ENCODE measurements around the gene EYA3. TPM values are rescaled to one million over a fixed set of nuclear protein-coding genes. Genes with fewer than 3 reads are reported as not detected.

EYA3 gene
- total and polyA plus RNA-seq, 10 of the 15 experiments (the other 5 are each of a cell fraction or from before 2014, with no cell fraction given) = 13.0 to 46.6 (median 23.4) TPM

DNA sequence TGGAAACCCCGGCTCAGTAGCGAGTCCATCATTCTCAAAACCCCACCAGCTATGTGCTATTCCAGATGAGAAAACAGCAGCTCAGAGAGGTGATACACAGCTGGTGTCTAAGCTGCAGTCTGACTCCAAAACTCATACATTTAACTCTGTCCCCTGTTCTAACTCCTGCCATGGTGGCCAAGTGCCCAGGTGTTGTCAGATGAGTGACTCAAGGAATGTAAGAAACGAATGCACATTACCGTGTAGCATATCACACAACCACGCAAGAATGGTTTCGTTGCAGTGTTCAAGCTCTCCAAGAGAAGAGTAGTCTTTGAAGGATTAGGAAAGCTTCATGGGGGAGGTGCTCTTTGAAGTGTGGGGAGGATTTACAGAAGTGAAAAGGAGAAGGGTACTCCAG is 133.3 kb downstream of the EYA3 start (continued):
- no peak for TF ChIP-seq ZZZ3 (IDR thresholded peaks at IDR 0.05; ENCODE audit: control insufficient read depth, insufficient read length, low read depth)

DNA sequence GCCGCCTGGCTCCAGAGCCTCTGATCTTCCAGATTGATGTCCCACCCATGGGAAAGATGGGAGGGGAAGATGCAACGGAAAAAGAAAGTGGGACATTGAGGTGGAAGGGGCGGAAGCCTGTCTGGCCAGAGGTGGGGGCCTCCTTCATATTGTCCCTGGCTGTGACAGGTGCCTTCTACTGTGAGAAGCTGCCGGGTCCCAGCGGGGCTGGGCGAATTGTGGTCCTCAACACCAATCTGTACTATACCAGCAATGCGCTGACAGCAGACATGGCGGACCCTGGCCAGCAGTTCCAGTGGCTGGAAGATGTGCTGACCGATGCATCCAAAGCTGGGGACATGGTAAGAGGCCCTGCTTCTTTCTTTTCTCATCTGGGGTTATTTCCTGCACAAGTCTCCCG is 134.2 kb downstream of the EYA3 start:
- Histone ChIP-seq H3K79me2 (ENCODE audit: control insufficient read depth, insufficient read depth, low read length) (no peaks in the 10 kb centered on the region), H3K4me2 (ENCODE audit: control insufficient read depth, insufficient read depth) (no peak overlapping the region), H3K4me3 (no peak overlapping the region), H3K4me1 (ENCODE audit: control insufficient read depth, insufficient read depth, low read length) (no peaks in the 10 kb centered on the region), H3K9me3 (replicated peaks; ENCODE audit: control insufficient read depth, insufficient read depth, low read length) (no peaks in the 10 kb centered on the region), H3K27me3 (replicated peaks in 1 of 2; ENCODE audit: control insufficient read depth in 2 of 2, insufficient read depth in 2 of 2, low read length in 1 of 2) (no peaks in the 10 kb centered on the region), H3K27ac (ENCODE audit: control insufficient read depth, insufficient read depth) (no peak overlapping the region), H2AFZ (ENCODE audit: control insufficient read depth, low read depth, low read length) (no peak overlapping the region), H3K36me3 (ENCODE audit: control insufficient read depth in 2 of 2, insufficient read depth in 2 of 2, low read length in 1 of 2) (no peaks in the 10 kb centered on the region), H4K20me1 (ENCODE audit: control insufficient read depth, insufficient read depth) (no peaks in the 10 kb centered on the region), H3K9ac (ENCODE audit: control insufficient read depth, insufficient read depth, low read length) (no peak overlapping the region)
- ATAC-seq (no peak), DNase-seq (ENCODE audit: low read depth, low spot score) (no peak), FAIRE-seq (no peak)
- BruUV-seq (replicated peaks) = no TSS peak
- CTCF ChIA-PET = interaction anchor here (1.1 kb wide), 1 partner anchor 16 kb away, joined by 5 read pairs; no protein-coding TSS in a partner anchor
- POLR2A ChIA-PET = no interaction called here
- TF ChIP-seq ZSCAN29 (IDR thresholded peaks at IDR 0.05) = no peak
- no peak for TF ChIP-seq CREB1 (IDR thresholded peaks at IDR 0.05; ENCODE audit: low read depth)
- no peak for TF ChIP-seq GATAD2B (conservative IDR thresholded peaks at IDR 0.05; ENCODE audit: low read depth)
- no peak for TF ChIP-seq PKNOX1 (IDR thresholded peaks at IDR 0.05)
- in situ Hi-C loops (cut with MboI) (no loop called here), intact Hi-C loops (cut with micrococcal nuclease; ENCODE audit: unreplicated experiment) (loop anchor here (10.0 kb wide), 1 partner anchor 541 kb away; no protein-coding TSS in a partner anchor)
- RAD21 ChIA-PET (ENCODE audit: unreplicated experiment) = no interaction called here
- WGBS (ENCODE audit: insufficient coverage, insufficient replicate concordance, low lambda C conversion rate, missing lambda C conversion rate) = 62% methylated on average over 10 of the region's 10 CpGs
- SMC1A ChIA-PET (ENCODE audit: uncharacterized antibody, unreplicated experiment) = interaction anchor here (1.5 kb wide), 1 partner anchor 103 kb away, joined by 4 read pairs; no protein-coding TSS in a partner anchor
